Esophagus squamous epithelium (tissue), 5 donors: Measurements from ENCODE around the gene SNED1. TPM values are rescaled to one million over a fixed set of nuclear protein-coding genes. Genes with fewer than 3 reads are reported as not detected.

Experiments used
- DNase-seq: peaks from one replicate; lab custom pipeline; 2025; lab: John Stamatoyannopoulos, UW
- H3K27ac ChIP-seq, 4 donors: fragments of 200-600 bp; sonication (generic); one replicate each; pipeline ENCODE4 v1.5.1; 2016 to 2019; ENCODE audit warnings: mild to moderate bottlenecking in 1 of 4
- H3K27me3 ChIP-seq, 4 donors: fragments of 200-600 bp; sonication (generic); 1 replicate in 3 of 4; 2 replicates in 1 of 4; pipeline versions ENCODE4 v1.5.1 to v1.6.0; 2017 to 2021; ENCODE audit warnings: antibody characterized with exemption in 1 of 4
- H3K36me3 ChIP-seq, 3 donors: fragments of 200-600 bp; sonication (generic); one replicate each; pipeline ENCODE4 v1.5.1; 2016 to 2019
- H3K4me1 ChIP-seq, 3 donors: fragments of 200-600 bp; sonication (generic); one replicate each; pipeline ENCODE4 v1.5.1; 2017 to 2019
- H3K4me3 ChIP-seq, 4 donors: fragments of 200-600 bp; sonication (generic); 1 replicate in 3 of 4; 2 replicates in 1 of 4; pipeline ENCODE4 v1.5.1; 2016 to 2019; ENCODE audit warnings: mild to moderate bottlenecking in 2 of 4, moderate library complexity in 1 of 4
- H3K9me3 ChIP-seq, 3 donors: fragments of 200-600 bp; sonication (generic); one replicate each; pipeline ENCODE4 v1.5.1; 2016 to 2019
- POLR2A ChIP-seq, 4 donors: fragments of 450-650 bp; IDR thresholded peaks; one replicate each; pipeline ENCODE4 v1.6.1; 2017; ENCODE audit warnings: antibody characterized with exemption in 4 of 4, mild to moderate bottlenecking in 4 of 4, moderate library complexity in 3 of 4
- WGBS, 2 donors: methylation state at CpG; one replicate each; pipeline ENCODE4 v1.1.5; 2018; 5-methylcytosine and 5-hydroxymethylcytosine counted together
- intact Hi-C: fragments of 100-400 bp; cut with DNase I; formaldehyde crosslinking; loops from one replicate; pipeline ENCODE4 v1.15.0; 2022
- total RNA-seq, 4 donors: library from RNA; depleted of rRNA; stranded (reverse); fragments of >200 nt; gene quantifications; one replicate each; pipeline ENCODE4 v1.1.0, GENCODE V29; 2016
- TF ChIP-seq, protein P1 (sequence below), 6 experiments: fragments of 450-650 bp in 4 of 6; fragments of 200-600 bp in 2 of 6; sonication (generic) in 2 of 6; IDR thresholded peaks; one replicate each; pipeline ENCODE4 v1.5.1; 2016 to 2019; ENCODE audit warnings: antibody characterized with exemption in 6 of 6, mild to moderate bottlenecking in 4 of 6, moderate library complexity in 4 of 6
- donor health status: DM: yes; HTN: yes; CAD: no.

Gene SNED1
- total RNA-seq, 4 donors from 2014 or later, result 3.3 to 13.9 (median 4.8) TPM

- TF ChIP-seq POLR2A (IDR thresholded peaks at IDR 0.05), result no peak
- TF ChIP-seq, protein P1, sequence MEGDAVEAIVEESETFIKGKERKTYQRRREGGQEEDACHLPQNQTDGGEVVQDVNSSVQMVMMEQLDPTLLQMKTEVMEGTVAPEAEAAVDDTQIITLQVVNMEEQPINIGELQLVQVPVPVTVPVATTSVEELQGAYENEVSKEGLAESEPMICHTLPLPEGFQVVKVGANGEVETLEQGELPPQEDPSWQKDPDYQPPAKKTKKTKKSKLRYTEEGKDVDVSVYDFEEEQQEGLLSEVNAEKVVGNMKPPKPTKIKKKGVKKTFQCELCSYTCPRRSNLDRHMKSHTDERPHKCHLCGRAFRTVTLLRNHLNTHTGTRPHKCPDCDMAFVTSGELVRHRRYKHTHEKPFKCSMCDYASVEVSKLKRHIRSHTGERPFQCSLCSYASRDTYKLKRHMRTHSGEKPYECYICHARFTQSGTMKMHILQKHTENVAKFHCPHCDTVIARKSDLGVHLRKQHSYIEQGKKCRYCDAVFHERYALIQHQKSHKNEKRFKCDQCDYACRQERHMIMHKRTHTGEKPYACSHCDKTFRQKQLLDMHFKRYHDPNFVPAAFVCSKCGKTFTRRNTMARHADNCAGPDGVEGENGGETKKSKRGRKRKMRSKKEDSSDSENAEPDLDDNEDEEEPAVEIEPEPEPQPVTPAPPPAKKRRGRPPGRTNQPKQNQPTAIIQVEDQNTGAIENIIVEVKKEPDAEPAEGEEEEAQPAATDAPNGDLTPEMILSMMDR (IDR thresholded peaks at IDR 0.05), result no peak
- WGBS, 2 donors, result 82 to 89% methylated on average over 13 to 14 of the region's 14 CpGs
- H3K27me3 ChIP-seq, result no peaks in the 10 kb centered on the region
- no peak overlapping the region for H3K4me3 ChIP-seq
- no peaks in the 10 kb centered on the region for H3K4me1 ChIP-seq
- H3K36me3 ChIP-seq, result peaks cover 0 to 38% (median 0%) of the 10 kb centered on the region in 3 donors
- DNase-seq, result no peak
- H3K9me3 ChIP-seq, result no peaks in the 10 kb centered on the region
- no peak overlapping the region for H3K27ac ChIP-seq
- intact Hi-C loops, result no loop called here
Observed at GRCh38 chr2:241132538-241133435, 134.4 kb downstream of the SNED1 start.

- H3K27me3 ChIP-seq, result no peaks in the 10 kb centered on the region
- peaks cover 0 to 44% (median 0%) of the 10 kb centered on the region in 3 donors for H3K36me3 ChIP-seq
- no peaks in the 10 kb centered on the region for H3K4me1 ChIP-seq
- 80 to 98% methylated on average over 1 to 6 of the region's 10 CpGs for WGBS, 2 donors
- no peak overlapping the region for H3K27ac ChIP-seq
- no peak overlapping the region for H3K4me3 ChIP-seq
- no peaks in the 10 kb centered on the region for H3K9me3 ChIP-seq
- TF ChIP-seq, protein P1 (IDR thresholded peaks at IDR 0.05), result no peak
- no peak for TF ChIP-seq POLR2A (IDR thresholded peaks at IDR 0.05)
- intact Hi-C loops, result no loop called here
- DNase-seq, result no peak
Observed at GRCh38 chr2:241133436-241133820, 135.0 kb downstream of the SNED1 start.

DNA sequence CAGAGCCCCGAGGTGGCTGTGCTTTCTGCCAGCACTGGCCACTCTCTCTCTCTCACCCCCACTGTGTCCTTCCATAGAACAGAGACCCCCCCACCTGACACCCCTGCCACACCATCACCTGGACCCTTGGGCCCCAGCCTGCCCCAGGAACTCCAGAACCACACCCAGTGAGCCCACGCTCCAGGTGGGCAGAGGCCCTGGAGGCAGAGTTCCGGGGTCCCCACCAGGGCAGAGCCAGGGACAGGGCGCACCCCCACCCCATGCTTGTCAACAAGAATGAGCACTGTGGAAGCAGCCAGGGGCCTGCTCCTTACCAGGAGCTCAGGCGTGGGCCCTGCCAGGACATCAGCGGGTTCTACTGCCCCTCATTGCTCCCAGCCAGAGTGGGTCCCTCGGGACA, 136.3 kb downstream of the SNED1 start:
- no peak for TF ChIP-seq POLR2A (IDR thresholded peaks at IDR 0.05)
- TF ChIP-seq, protein P1 (IDR thresholded peaks at IDR 0.05), result no peak
- H3K27me3 ChIP-seq, result no peaks in the 10 kb centered on the region
- no peak overlapping the region for H3K4me3 ChIP-seq
- intact Hi-C loops, result no loop called here
- H3K4me1 ChIP-seq, result no peaks in the 10 kb centered on the region
- WGBS, 2 donors, result 90% methylated on average over 2 to 3 of the region's 7 CpGs
- DNase-seq, result no peak
- no peaks in the 10 kb centered on the region for H3K9me3 ChIP-seq
- H3K36me3 ChIP-seq, result peaks cover 0 to 56% (median 0%) of the 10 kb centered on the region in 3 donors
- H3K27ac ChIP-seq, result no peak overlapping the region

GRCh38 chr2:241135737-241136136, 137.3 kb downstream of the SNED1 start:
- no peak for TF ChIP-seq POLR2A (IDR thresholded peaks at IDR 0.05)
- TF ChIP-seq, protein P1 (IDR thresholded peaks at IDR 0.05), result no peak
- peaks cover 0 to 60% (median 0%) of the 10 kb centered on the region in 3 donors for H3K36me3 ChIP-seq
- H3K27ac ChIP-seq, result no peak overlapping the region
- H3K4me1 ChIP-seq, result peaks cover 0 to 1% (median 0%) of the 10 kb centered on the region in 3 donors
- 72 to 86% methylated on average over 8 of the region's 9 CpGs for WGBS, 2 donors
- no peaks in the 10 kb centered on the region for H3K27me3 ChIP-seq
- no peak overlapping the region for H3K4me3 ChIP-seq
- DNase-seq, result no peak
- no peaks in the 10 kb centered on the region for H3K9me3 ChIP-seq
- intact Hi-C loops, result no loop called here

DNA sequence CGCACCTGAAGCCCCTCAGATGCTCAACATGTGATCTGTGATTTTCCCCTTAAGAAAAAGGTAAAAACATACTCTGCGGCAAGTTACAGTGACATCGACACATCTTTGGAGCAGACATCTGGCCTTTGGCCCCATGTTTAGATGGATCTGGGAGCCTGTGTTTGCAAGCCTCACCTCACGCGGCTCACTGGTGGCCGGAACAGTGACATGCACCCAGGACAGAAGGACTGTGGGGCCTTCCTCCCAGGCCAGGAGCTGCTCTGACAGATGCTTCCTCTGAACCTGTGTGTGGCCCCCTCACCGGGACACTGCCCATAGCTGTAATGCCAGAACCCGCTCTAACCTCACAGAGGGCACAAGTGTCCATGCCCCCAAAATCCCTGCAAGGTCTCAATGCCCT, 137.8 kb downstream of the SNED1 start:
- peaks cover 0 to 6% (median 0%) of the 10 kb centered on the region in 3 donors for H3K4me1 ChIP-seq
- H3K27ac ChIP-seq, result no peak overlapping the region
- TF ChIP-seq, protein P1 (IDR thresholded peaks at IDR 0.05), result no peak
- TF ChIP-seq POLR2A (IDR thresholded peaks at IDR 0.05), result no peak
- no peak overlapping the region for H3K4me3 ChIP-seq
- H3K27me3 ChIP-seq, result no peaks in the 10 kb centered on the region
- peaks cover 0 to 60% (median 0%) of the 10 kb centered on the region in 3 donors for H3K36me3 ChIP-seq
- intact Hi-C loops, result no loop called here
- 93 to 96% methylated on average over 8 of the region's 8 CpGs for WGBS, 2 donors
- DNase-seq, result no peak
- H3K9me3 ChIP-seq, result no peaks in the 10 kb centered on the region
